Measurements from ENCODE around the gene GRIK2.

- TF ChIP-seq CTCF (IDR thresholded peaks at IDR 0.05) (no peak), ZFX (IDR thresholded peaks at IDR 0.05; ENCODE audit: borderline replicate concordance) (no peak)
Observed at GRCh38 chr6:101883505-101883904, 490.0 kb downstream of the GRIK2 start.
